ENCODE data around the gene NFATC4. TPM values are rescaled to one million over a fixed set of nuclear protein-coding genes. Genes with fewer than 3 reads are reported as not detected.

The NFATC4 gene
- total RNA-seq, 4 donors from 2014 or later: 58.6 to 132 (median 99.1) TPM

DNA sequence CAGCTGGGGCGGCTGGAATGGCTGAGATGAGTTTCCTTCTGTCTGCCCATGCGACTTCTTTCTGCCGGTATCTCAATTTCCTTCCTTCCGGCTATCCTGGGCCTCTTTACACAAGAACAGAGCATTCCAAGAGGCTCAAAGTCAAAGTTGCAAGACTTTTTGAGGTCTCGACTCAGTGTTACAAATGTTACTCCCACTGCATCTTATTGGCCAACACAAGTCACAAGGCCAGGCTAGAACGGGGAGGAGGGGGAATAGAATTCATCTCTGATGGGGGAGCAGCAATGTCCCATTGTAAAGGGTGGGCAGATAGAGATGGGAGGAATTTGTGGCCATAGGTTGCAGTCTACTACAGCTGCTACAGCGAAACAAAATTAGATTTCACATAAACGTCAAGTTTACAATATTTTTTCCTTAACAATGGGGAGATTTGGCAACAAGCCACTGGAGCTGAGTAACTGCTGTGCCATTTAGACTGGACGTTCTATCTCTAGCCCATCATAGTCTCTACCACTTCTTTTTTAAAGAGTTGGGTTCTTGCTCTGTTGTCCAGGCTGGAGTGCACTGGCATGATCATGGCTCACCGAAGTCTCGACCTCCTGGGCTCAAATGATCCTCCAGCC is 21.4 kb downstream of the NFATC4 start:
- DNase-seq (ENCODE audit: low spot score in 2 of 2): no peak
- 45 to 46% methylated on average over 11 of the region's 11 CpGs for WGBS, 2 donors
- TF ChIP-seq POLR2A (IDR thresholded peaks at IDR 0.05) (no peak), EP300 (IDR thresholded peaks at IDR 0.05) (no peak)
- TF ChIP-seq, protein P1, sequence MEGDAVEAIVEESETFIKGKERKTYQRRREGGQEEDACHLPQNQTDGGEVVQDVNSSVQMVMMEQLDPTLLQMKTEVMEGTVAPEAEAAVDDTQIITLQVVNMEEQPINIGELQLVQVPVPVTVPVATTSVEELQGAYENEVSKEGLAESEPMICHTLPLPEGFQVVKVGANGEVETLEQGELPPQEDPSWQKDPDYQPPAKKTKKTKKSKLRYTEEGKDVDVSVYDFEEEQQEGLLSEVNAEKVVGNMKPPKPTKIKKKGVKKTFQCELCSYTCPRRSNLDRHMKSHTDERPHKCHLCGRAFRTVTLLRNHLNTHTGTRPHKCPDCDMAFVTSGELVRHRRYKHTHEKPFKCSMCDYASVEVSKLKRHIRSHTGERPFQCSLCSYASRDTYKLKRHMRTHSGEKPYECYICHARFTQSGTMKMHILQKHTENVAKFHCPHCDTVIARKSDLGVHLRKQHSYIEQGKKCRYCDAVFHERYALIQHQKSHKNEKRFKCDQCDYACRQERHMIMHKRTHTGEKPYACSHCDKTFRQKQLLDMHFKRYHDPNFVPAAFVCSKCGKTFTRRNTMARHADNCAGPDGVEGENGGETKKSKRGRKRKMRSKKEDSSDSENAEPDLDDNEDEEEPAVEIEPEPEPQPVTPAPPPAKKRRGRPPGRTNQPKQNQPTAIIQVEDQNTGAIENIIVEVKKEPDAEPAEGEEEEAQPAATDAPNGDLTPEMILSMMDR (IDR thresholded peaks at IDR 0.05): no peak
- Histone ChIP-seq H3K36me3 (no peaks in the 10 kb centered on the region), H3K9me3 (no peaks in the 10 kb centered on the region), H3K4me1 (peaks cover 0 to 11% (median 0%) of the 10 kb centered on the region in 4 donors), H3K27ac (no peak overlapping the region), H3K4me3 (no peak overlapping the region), H3K27me3 (no peaks in the 10 kb centered on the region)

DNA sequence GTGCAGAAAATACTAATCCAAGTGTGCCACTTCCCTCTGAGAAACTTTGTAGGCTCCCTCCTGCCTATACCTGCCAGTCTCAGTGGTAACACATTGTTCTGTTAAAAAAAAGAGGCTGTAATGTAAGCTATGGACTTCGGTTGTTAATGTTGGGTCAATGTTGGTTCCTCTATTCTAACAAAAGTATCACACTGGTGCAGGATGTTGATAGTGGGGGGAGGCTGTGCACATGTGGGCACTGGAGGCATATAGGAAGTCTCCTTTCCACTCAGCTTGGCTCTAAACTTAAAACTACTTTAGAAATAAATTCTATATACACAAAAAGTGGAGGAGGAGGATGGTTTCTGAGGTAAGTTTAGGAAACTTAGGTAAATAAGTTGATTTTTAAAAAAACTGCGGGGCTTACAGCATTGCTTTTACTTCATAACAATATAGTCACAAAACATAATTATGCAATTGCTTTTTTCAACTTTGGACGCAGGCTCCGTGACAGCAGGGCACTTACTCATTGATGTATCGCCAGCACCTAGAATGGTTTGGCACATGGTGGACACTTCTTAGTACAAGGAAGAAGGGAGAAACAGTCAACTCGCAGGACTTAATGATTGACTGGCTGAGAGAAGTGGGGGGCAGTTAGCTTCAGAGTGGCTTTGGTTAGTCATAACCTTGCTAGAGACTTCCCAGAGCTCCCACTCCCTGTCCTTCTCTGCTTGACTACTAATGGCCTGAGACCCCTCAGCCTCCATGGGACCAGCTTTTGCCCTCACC is 22.9 kb downstream of the NFATC4 start:
- no peak for DNase-seq (ENCODE audit: low spot score in 2 of 2)
- WGBS, 2 donors: 73 to 75% methylated on average over 6 of the region's 6 CpGs
- no peak overlapping the region for H3K4me3 ChIP-seq
- no peaks in the 10 kb centered on the region for H3K36me3 ChIP-seq
- TF ChIP-seq POLR2A (IDR thresholded peaks at IDR 0.05) (no peak), EP300 (IDR thresholded peaks at IDR 0.05) (no peak)
- TF ChIP-seq, protein P1 (IDR thresholded peaks at IDR 0.05): no peak
- no peaks in the 10 kb centered on the region for H3K27me3 ChIP-seq
- no peaks in the 10 kb centered on the region for H3K9me3 ChIP-seq
- peaks cover 0 to 11% (median 0%) of the 10 kb centered on the region in 4 donors for H3K4me1 ChIP-seq
- H3K27ac ChIP-seq: no peak overlapping the region

DNA sequence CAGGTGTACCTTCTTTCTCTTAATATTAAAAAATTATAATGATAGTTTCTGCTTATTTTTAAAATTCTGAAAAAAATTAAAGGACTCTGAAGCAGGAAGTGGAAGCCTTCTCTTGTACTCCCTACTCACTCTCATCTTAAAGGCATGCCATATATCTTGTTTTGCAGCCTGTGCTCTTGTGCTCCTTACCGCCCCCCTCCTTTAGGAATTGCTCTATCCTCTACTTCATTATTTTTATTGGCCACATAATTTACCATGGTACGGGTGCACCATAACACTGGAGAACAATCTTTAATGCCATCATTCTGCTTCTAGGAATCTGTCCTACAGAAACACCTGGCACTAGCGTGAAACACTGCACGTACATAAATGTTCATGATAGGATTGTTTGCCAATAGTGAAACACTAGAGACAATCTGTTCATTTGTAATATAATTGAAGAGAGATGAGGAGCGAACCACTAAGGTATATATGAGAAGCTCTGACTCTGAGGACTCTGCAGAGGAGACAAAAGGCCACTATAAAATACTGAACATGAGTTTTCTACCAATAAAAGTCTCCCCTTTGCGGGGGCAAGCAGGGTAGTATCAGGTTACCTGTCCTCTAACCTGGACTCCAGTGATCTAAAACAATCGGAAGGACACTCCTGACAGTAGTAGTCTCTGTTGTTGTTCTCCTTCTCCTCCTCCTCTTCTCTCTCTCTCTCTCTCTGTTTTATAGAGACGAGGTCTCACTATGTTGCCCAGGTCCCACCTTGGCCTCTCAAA is 24.5 kb downstream of the NFATC4 start:
- Histone ChIP-seq H3K36me3 (no peaks in the 10 kb centered on the region), H3K9me3 (no peaks in the 10 kb centered on the region), H3K27ac (no peak overlapping the region), H3K4me1 (peaks cover 0 to 11% (median 0%) of the 10 kb centered on the region in 4 donors), H3K4me3 (no peak overlapping the region), H3K27me3 (no peaks in the 10 kb centered on the region)
- WGBS, 2 donors: 51 to 55% methylated on average over 8 of the region's 8 CpGs
- DNase-seq (ENCODE audit: low spot score in 2 of 2): no peak
- TF ChIP-seq EP300 (IDR thresholded peaks at IDR 0.05) (no peak), POLR2A (IDR thresholded peaks at IDR 0.05) (no peak)
- TF ChIP-seq, protein P1 (IDR thresholded peaks at IDR 0.05): no peak

DNA sequence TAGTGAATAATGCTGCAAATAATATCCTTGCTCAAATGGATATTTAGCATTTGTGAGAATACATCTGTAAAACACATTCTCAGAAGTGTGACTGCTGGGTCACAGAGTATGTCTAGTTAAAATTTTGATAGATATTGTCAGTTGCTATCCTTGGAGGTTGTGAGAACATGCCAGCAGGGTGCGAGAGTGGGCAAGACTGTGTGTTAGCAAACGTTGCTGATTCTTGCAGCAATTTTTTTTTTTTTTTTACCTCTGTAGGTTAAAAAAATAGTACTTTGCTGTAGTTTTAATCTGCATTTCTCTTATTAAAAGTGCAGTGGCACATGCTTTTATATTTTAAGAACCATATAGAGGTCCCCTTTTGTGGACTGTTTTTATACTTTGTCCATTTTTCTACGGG is 26.3 kb downstream of the NFATC4 start:
- Histone ChIP-seq H3K27ac (no peak overlapping the region), H3K27me3 (no peaks in the 10 kb centered on the region), H3K9me3 (no peaks in the 10 kb centered on the region), H3K36me3 (no peaks in the 10 kb centered on the region), H3K4me3 (no peak overlapping the region), H3K4me1 (peaks cover 0 to 22% (median 4%) of the 10 kb centered on the region in 4 donors)
- WGBS, 2 donors: 39 to 50% methylated on average over 3 of the region's 3 CpGs
- DNase-seq (ENCODE audit: low spot score in 2 of 2): no peak
- TF ChIP-seq POLR2A (IDR thresholded peaks at IDR 0.05): no peak
- TF ChIP-seq, protein P1 (IDR thresholded peaks at IDR 0.05): no peak
- TF ChIP-seq EP300 (IDR thresholded peaks at IDR 0.05): no peak

Data from tibial nerve (tissue), 4 donors.